HG02973 (cell line): Measurements from ENCODE around the gene CACNA1H.

Experiments
- ATAC-seq: cut with Tn5 transposase; IDR thresholded peaks from one replicate; pipeline ENCODE4 v1.9.1; 2021; ENCODE audit warnings: moderate library complexity; ENCODE audit not compliant: unreplicated experiment

Gene CACNA1H

GRCh38 chr16:1140582-1141162, 12.2 kb upstream of the CACNA1H start:
- no peak for ATAC-seq

- no peak for ATAC-seq
These were observed 11.7 kb upstream of the CACNA1H start for GRCh38 chr16:1141191-1141590.

DNA sequence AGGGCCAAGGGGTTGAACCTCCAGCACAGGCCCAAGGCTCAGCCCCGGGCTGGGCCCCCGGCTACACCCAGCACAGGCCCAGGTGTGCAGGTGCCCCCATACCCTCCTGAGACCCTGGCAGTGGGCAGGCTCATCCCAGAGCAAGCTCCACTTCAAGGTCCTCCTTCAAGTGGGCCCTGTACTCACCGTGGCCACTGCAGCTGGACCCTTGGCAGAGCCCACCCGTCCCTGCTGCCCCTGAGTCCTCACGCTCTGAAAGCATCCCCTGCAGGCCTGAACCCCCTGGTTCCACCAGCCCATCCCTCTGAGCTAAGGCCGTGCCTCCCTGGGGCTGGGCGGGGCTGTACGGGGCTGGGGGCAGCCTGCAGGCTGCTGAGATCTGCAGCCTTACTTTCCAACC, 11.2 kb upstream of the CACNA1H start:
- ATAC-seq = no peak

- ATAC-seq = no peak
These were observed 10.0 kb upstream of the CACNA1H start for GRCh38 chr16:1142911-1143310.

- no peak for ATAC-seq
These were observed 9.0 kb upstream of the CACNA1H start for GRCh38 chr16:1143761-1144450.

DNA sequence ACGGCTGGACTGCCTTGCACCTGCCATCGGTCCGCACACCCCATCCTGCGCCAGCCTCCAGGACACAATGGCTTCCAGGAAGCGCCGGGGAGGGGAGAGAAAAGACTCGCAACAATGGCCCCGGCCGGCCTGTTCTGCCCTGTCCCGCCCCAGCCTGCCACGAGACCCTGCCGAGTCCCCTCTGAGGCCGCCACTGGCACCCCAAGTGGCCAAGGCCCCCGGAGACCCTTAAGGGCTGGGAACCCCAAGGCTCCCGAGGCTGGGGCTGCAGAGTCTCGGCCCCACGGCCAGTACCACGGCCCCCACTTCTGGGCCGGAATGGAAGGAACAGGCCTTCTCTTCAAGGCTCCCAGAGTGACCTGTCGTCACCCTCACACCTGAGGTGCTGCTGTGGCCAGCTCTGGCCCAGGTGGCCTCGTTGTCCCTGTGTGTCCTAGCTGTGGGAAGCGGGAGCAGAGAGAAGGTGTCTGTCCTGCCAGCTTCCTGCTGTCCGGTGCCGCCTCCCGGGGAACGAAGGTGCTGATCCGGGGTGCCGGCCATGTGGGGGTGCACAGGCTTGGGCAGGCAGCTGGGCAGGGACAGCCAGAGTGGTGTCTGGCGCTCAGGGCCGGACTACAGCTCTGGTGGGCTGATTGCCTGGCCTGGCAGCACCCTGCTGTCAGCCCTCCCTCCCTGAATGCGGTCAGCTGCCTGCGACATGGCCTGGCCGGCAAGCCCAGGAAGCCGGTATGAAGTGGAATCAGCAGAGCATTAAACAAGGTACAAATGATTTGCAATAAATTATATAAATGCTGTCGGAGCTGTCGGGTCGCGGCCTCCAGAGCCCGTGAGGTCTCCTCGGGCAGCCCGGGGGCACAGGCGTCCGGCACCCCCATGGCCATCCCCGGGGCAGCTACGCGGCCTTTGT, 8.2 kb upstream of the CACNA1H start:
- ATAC-seq = no peak

DNA sequence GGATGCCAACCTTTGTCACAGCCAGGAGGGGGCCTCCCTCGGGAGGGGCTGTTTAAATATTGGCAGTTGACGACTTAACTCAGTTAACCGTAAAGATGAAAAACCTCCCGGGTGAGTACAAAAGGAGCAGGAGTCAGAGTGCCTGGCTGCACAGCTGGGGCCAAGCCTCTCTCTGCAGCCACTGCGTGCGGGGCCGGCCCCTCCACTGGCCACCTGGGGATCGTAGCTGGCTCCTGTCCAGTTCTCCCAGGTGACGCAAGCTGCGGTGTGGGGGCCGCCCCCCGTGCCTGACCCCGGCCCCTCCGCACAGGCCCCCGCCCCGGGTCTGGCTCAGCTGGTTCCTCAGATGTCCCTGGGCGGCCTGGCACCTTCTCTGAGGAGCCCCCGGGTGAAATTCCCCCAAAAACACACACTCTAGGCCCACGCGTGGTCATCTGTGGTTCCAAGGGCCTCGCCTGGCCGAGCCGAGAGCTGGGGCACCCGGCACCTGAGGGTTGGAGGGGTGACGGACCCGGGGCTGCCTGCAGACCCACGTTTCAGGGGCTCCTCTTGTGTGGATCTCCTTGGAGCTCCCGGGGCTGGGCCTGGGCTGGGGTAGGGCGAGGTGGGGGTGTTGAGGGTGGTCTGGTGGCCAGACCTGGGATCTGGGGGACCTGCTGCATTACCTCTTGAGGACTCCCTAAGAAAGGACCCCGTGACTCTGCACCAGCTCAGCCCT, 7.4 kb upstream of the CACNA1H start:
- no peak for ATAC-seq

DNA sequence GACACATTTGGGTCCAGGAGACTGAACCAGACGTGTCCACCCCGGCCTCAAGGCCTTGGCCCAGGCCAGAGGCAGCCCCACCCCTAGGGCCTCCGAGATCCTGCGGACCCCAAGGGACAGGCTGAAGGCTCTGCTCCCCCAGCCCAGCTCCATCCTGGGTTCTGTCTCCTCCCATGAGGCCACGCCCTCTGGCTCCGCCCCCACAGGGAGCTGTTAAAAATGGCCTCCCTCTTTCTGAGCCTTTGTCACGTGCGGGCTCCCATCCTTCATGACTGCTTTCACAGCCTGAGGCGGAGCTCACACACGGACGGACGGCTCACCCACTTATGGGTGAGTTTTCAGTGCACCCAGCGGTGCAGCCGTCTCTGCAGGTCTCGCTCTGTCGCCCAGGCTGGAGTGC, 6.5 kb upstream of the CACNA1H start:
- no peak for ATAC-seq

- ATAC-seq = no peak
These were observed 5.9 kb upstream of the CACNA1H start for GRCh38 chr16:1147027-1147426.

- no peak for ATAC-seq
These were observed 3.7 kb upstream of the CACNA1H start for GRCh38 chr16:1149101-1149636.

- ATAC-seq = no peak
These were observed 2.4 kb upstream of the CACNA1H start for GRCh38 chr16:1150511-1150982.

DNA sequence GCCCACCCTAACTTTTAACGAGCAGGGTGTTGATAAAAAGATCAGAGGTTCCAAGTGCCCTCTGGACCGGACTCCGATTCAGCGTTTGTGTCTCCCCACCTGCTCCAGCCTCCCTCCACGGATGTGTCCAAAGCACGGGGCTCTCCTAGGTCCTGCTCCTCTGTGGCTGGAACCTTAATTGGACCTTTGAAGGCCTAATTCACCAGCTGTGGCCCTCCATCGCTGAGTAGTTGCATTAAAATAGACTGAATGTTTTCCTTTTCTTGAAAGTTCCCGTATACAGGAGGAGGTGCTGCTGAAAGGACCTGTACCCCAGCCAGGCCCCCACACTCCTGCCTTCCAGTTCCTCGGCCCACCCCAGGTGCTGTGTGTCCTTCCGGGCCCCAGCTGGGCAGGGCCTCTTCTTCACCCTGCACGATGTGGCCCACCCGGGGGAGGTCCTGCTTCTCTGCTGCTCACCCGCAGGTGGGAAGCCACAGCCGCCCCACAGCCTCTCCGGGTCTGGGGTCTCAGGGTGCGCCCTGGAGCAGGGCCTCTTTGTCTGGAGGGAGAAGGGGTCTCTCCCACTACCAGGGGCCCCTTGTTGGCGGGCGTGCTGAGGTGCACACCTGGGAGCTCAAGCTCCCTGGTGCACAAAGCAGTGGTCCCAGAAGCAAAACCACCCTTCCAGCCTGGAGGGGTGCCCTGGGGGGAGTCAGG, 1.3 kb upstream of the CACNA1H start:
- no peak for ATAC-seq

- no peak for ATAC-seq
These were observed 725 bp upstream of the CACNA1H start for GRCh38 chr16:1152123-1152638.

DNA sequence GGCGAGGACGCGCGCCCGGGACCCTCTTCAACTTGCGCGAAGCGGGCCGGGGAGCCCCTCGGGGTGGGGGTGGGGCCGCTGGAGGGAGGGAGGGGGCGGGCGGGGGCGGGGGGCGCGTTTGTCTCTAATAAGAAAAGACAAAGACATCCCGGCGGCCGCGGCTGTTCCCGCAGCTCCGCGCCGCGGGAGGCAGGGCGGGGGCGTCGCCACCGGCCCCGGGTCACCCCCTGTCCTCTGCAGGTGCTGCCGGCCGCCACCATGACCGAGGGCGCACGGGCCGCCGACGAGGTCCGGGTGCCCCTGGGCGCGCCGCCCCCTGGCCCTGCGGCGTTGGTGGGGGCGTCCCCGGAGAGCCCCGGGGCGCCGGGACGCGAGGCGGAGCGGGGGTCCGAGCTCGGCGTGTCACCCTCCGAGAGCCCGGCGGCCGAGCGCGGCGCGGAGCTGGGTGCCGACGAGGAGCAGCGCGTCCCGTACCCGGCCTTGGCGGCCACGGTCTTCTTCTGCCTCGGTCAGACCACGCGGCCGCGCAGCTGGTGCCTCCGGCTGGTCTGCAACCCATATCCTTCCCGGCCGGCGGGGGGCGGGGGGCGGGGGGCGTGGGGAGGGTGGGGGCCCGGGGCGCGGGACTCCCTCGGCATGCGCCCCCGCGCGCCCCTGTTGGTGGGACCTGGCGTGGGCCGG, 714 bp downstream of the CACNA1H start:
- no peak for ATAC-seq

DNA sequence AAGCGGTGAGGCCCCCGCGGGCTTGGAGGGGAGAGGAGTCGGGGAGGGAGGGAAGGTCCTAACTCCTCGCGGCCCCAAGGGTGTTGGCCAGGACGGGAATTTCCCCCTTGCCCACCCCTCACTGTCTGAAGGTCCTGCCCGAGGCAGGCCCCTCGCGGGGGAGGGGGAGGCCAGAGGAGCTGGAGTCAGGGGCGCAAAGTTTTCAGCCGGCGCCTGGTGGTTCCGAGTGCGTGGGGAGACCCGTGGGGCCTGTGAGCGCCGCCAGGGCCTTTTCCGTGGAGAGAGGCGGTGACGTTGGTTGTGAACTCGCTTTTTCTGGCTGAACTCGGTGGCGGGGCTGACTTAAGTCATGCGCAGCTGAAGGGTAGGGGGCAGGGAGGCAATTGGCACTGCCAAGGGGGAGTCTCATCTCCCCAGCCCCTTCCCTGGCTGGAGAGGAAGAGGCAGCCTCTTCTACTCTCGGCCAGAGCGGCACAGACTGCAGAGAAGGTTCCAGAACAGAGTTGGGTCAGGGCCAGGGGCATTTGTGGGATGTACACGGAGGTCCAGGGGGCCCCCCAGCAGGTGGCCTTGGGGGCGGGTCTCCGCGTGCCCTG, 1.5 kb downstream of the CACNA1H start:
- ATAC-seq = no peak

- ATAC-seq = no peak
These were observed 2.0 kb downstream of the CACNA1H start for GRCh38 chr16:1154887-1155331.

DNA sequence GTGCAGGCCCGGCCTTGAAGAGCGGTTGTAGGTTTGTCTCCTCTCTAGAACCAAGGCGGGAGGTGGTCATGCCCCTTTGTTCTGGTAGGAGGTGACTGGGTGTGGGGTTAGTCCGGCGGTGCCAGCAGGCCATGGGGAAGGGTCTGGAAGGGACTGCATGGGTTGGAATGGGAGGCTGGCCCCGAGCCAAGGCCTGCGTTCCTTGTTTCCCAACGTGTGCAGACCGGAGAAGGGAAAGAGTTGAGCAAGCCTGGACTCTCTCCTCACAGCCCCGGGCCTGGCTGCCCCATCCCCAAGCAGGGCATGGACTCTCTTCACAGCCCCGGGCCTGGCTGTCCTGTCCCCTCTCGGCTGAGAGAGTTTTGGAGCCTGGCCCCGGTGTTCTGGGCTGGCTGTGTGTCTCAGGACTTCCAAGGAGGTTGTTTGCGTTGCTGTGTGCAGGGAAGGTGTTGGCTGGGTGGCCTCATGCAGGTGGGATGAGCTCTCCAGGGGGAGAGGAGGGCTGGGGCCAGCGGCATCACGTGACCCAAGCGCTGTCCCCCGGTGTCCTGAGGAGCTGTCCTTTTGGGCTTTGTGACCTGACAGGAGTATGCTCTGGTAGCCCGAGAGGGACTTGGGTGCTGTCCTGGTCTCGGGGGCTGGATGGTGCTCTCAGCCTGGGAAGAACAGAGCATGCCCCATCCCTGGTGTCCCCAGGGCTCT, 2.6 kb downstream of the CACNA1H start:
- no peak for ATAC-seq
